BJ (cell line): ENCODE measurements around the gene ARMC9. TPM values are rescaled to one million over a fixed set of nuclear protein-coding genes. Genes with fewer than 3 reads are reported as not detected.
"Not testable (repeated sequence)": the region's sequence is repeated elsewhere in the genome, so short reads cannot be mapped to it uniquely, and the experiment has no call there.

Experiments used
- CTCF ChIA-PET: fragments of 350-600 bp; formaldehyde crosslinking; extraction: SDS; loops from one replicate; lab custom pipeline; 2021; ENCODE audit warnings: antibody characterized with exemption, inconsistent platforms; lab: Yijun Ruan, JAX
- POLR2A ChIA-PET: fragments of 300-600 bp; sonication (Branson Sonifier 250); formaldehyde crosslinking; extraction: SDS; loops from one replicate; lab custom pipeline; 2021; ENCODE audit warnings: antibody characterized with exemption; lab: Charles Lee
- DNase-seq: peaks from one replicate; pipeline ENCODE4 v3.0.0-alpha.2; 2011; ENCODE audit warnings: low read depth
- H3K27me3 ChIP-seq: 2 replicates; pipeline ENCODE4 v1.6.0; 2011; ENCODE audit warnings: low read length; ENCODE audit not compliant: control insufficient read depth, insufficient read depth
- H3K36me3 ChIP-seq: 2 replicates; pipeline ENCODE4 v1.5.1; 2011; ENCODE audit warnings: low read length; ENCODE audit not compliant: control insufficient read depth, insufficient read depth
- H3K4me3 ChIP-seq: 2 replicates; pipeline ENCODE4 v1.5.1; 2011; ENCODE audit warnings: low read depth, mild to moderate bottlenecking, control low read depth, low read length
- polyA plus RNA-seq: library from polyadenylated mRNA; depleted of rRNA; stranded (reverse); fragments of >200 nt; gene quantifications from 2 replicates; pipeline ENCODE4 v1.2.3, GENCODE V29; 2011
- TF ChIP-seq, protein P1 (sequence below): IDR thresholded peaks from 2 replicates; pipeline ENCODE4 v1.5.1; 2011; ENCODE audit warnings: low read depth, mild to moderate bottlenecking, control low read depth, inconsistent platforms, low read length, moderate library complexity; ENCODE audit not compliant: insufficient read depth

The ARMC9 gene
- polyA plus RNA-seq, 1 experiment = 83.1 TPM

DNA sequence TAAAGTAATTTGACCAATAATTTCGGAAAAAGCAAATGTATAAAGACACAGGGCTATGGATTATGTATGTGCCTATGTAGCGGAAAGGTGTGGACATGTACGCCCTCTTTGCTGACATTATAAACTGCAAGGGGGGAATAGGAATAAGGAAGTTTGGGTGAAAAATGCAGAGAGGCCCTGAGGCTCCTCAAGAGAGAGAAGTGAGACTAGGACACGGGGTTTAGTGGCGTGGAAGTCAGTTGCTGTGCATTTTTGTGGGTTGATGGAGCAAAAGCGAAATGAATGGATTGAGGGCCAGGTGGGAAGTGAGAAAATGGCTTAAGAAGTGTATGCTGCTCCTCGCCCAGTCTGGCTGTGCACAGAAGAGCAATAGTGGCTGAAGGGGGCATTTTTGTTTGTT is 100.8 kb downstream of the ARMC9 start:
- no peak for DNase-seq
- Histone ChIP-seq H3K36me3 (peaks cover 14% of the 10 kb centered on the region), H3K4me3 (no peak overlapping the region), H3K27me3 (no peaks in the 10 kb centered on the region)
- ChIA-PET CTCF (interaction anchor here (1.2 to 4.9 kb wide), 2 partner anchors 8 to 113 kb away, joined by 5 to 75 read pairs; no protein-coding TSS in a partner anchor), POLR2A (interaction anchor here (1.3 kb wide), 1 partner anchor 153 kb away, joined by 4 read pairs; no protein-coding TSS in a partner anchor)
- TF ChIP-seq, protein P1, sequence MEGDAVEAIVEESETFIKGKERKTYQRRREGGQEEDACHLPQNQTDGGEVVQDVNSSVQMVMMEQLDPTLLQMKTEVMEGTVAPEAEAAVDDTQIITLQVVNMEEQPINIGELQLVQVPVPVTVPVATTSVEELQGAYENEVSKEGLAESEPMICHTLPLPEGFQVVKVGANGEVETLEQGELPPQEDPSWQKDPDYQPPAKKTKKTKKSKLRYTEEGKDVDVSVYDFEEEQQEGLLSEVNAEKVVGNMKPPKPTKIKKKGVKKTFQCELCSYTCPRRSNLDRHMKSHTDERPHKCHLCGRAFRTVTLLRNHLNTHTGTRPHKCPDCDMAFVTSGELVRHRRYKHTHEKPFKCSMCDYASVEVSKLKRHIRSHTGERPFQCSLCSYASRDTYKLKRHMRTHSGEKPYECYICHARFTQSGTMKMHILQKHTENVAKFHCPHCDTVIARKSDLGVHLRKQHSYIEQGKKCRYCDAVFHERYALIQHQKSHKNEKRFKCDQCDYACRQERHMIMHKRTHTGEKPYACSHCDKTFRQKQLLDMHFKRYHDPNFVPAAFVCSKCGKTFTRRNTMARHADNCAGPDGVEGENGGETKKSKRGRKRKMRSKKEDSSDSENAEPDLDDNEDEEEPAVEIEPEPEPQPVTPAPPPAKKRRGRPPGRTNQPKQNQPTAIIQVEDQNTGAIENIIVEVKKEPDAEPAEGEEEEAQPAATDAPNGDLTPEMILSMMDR = no peak

- DNase-seq = no peak
Observed at GRCh38 chr2:231300020-231300721, 101.7 kb downstream of the ARMC9 start.

GRCh38 chr2:231300722-231301076 is 102.3 kb downstream of the ARMC9 start:
- CTCF ChIA-PET = interaction anchor here (1.4 to 4.9 kb wide), 2 partner anchors 103 to 112 kb away, joined by 3 to 75 read pairs; no protein-coding TSS in a partner anchor
- peaks cover 6% of the 10 kb centered on the region for H3K36me3 ChIP-seq
- no peak for DNase-seq
- TF ChIP-seq, protein P1 = no peak
- H3K4me3 ChIP-seq = no peak overlapping the region
- H3K27me3 ChIP-seq = no peaks in the 10 kb centered on the region
- POLR2A ChIA-PET = no interaction called here

More at GRCh38 chr2:231300020-231300721, 101.7 kb downstream of the ARMC9 start:
- CTCF ChIA-PET = interaction anchor here (0.8 to 4.9 kb wide), 3 partner anchors 104 to 113 kb away, joined by 3 to 75 read pairs (median 3); no protein-coding TSS in a partner anchor
- Histone ChIP-seq H3K27me3 (no peaks in the 10 kb centered on the region), H3K4me3 (no peak overlapping the region), H3K36me3 (peaks cover 7% of the 10 kb centered on the region)
- TF ChIP-seq, protein P1 = no peak
- POLR2A ChIA-PET = interaction anchor here (1.3 kb wide), 1 partner anchor 152 kb away, joined by 4 read pairs; no protein-coding TSS in a partner anchor

GRCh38 chr2:231304259-231304658 is 105.8 kb downstream of the ARMC9 start:
- peaks cover 12% of the 10 kb centered on the region for H3K36me3 ChIP-seq
- H3K4me3 ChIP-seq, POLR2A ChIA-PET, DNase-seq, H3K27me3 ChIP-seq: not testable (repeated sequence)
- CTCF ChIA-PET = interaction anchor here (1.9 kb wide), 1 partner anchor 108 kb away, joined by 10 read pairs; no protein-coding TSS in a partner anchor

- DNase-seq = no peak
- ChIA-PET POLR2A (no interaction called here), CTCF (interaction anchor here (1.2 to 2.6 kb wide), 3 partner anchors 8 to 107 kb away, joined by 3 to 10 read pairs (median 8); no protein-coding TSS in a partner anchor)
- no peaks in the 10 kb centered on the region for H3K27me3 ChIP-seq
- peaks cover 12% of the 10 kb centered on the region for H3K36me3 ChIP-seq
- TF ChIP-seq, protein P1 = no peak
- H3K4me3 ChIP-seq = no peak overlapping the region
Observed at GRCh38 chr2:231305221-231305620, 106.8 kb downstream of the ARMC9 start.
